Pancreas (tissue), 10 donors: ENCODE data around the gene RFX3. TPM values are rescaled to one million over a fixed set of nuclear protein-coding genes. Genes with fewer than 3 reads are reported as not detected.
A peak's percentile ranks its signal among the peaks of the same experiment; 100 is the strongest.

Source experiments
- ATAC-seq, 4 donors: fragments of 200-7000 bp; cut with Tn5 transposase; one replicate each; pipeline versions ENCODE4 v1.8.0 to v1.9.1; 2020; ENCODE audit warnings: mild to moderate bottlenecking in 4 of 4, moderate library complexity in 4 of 4
- DNase-seq, 6 donors: peaks; one replicate each; pipeline ENCODE4 v3.0.0-alpha.2; 2020
- FAIRE-seq: peaks from 2 replicates; lab custom pipeline; 2012; peaks lifted over from hg19 to GRCh38; lab: Jason Lieb, UNC
- H3K27ac ChIP-seq, 4 donors: fragments of 200-600 bp; sonication (generic); 1 replicate in 3 of 4; 2 replicates in 1 of 4; pipeline versions ENCODE4 v1.5.0 to v1.8.0; 2020
- H3K27me3 ChIP-seq, 4 donors: fragments of 200-600 bp; one replicate each; pipeline ENCODE4 v1.8.0; 2021
- H3K36me3 ChIP-seq, 3 donors: fragments of 200-600 bp; sonication (generic) in 1 of 3; one replicate each; pipeline versions ENCODE4 v1.5.0 to v1.8.0; 2020 to 2021
- H3K4me1 ChIP-seq, 3 donors: fragments of 200-600 bp; one replicate each; pipeline ENCODE4 v1.8.0; 2021
- H3K4me3 ChIP-seq, 4 donors: fragments of 200-600 bp; sonication (generic) in 2 of 4; one replicate each; pipeline versions ENCODE4 v1.5.0 to v1.8.0; 2020 to 2021
- H3K9me3 ChIP-seq, 4 donors: fragments of 200-600 bp; one replicate each; pipeline ENCODE4 v1.8.0; 2021
- WGBS, 2 donors: extraction: QIAGEN DNeasy Blood & Tissue Kit; methylation state at CpG; one replicate each; pipeline ENCODE4 v1.1.7; 2013; 5-methylcytosine and 5-hydroxymethylcytosine counted together
- intact Hi-C, 3 donors: fragments of 100-400 bp; cut with DNase I; formaldehyde crosslinking; loops; one replicate each; pipeline versions ENCODE4 v1.11.1 to v1.14.2; 2022
- polyA plus RNA-seq, 2 donors: library from polyadenylated mRNA; stranded (reverse); fragments of 200-250 nt; gene quantifications; one replicate each; pipeline ENCODE4 v1.2.3, GENCODE V29; 2013
- total RNA-seq, 6 donors: library from RNA; stranded (reverse); fragmentation: NEBNext Ultra II Directional in 4 of 6; extraction: Animal tissue kit (Norgen Biotek cat#: 25700) in 4 of 6; gene quantifications; one replicate each; pipeline versions ENCODE4 v1.2.1 to v1.2.4, GENCODE V29; 2021 to 2023
- TF ChIP-seq, protein P1 (sequence below), 4 donors: fragments of 200-600 bp; sonication (generic) in 3 of 4; IDR thresholded peaks; one replicate each; pipeline versions ENCODE4 v1.5.0 to v1.8.0; 2021; ENCODE audit warnings: antibody characterized with exemption in 4 of 4
- donor health status: healthy with polysubstance abuse.
- donor health status: DM: no; HTN: no; CAD: no; lungs with moderate emphysema.
- donor health status: DM: no; HTN: no; CAD: no.
- donor health status: control.
- donor health status: control.
- donor health status: Bipolar disorder and iron deficiency.
- donor health status: DM: yes; HTN: yes; CAD: no.
- donor health status: DM: no; HTN: no; CAD: no.
- donor health status: DM: no; HTN: no; CAD: no.
- donor health status: DM: yes; HTN: yes; CAD: no.

RFX3 gene
- total and polyA plus RNA-seq, 8 donors: 1.2 to 12.2 (median 5.0) TPM

DNA sequence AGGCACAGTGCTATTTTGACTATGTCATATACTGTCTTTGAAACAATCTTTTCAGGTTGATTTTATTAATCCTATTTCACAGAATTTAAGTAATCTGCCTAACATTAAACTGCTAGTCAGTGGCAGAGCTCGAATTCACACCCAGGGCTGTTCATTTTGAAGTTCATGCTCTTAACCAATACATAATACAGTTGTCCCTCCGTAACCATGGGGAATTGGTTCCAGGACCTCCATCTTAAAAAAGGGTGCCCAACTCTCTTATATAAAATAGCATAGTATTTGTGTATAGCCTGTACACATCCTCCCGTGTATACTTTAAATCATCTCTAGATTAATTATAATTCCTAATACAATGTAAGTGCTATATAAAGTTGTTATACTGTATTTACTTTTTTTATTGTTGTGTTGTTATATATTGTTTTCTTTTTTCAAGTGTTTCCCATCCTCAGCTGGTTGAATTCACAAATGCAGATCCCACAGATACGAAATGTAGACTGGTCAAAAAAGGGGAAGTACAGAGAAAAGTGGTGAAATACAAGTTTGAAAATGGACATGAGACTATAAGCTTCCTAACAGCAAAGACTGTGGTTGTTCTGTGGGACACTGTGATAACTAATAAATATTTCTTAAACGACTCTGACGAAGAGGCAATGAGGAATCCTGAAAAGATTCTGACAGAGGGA is 18.3 kb downstream of the RFX3 start:
- no peak for DNase-seq
- H3K4me3 ChIP-seq: no peak overlapping the region
- peak; percentile 5 for FAIRE-seq
- WGBS, 2 donors: 84 to 89% methylated on average over 6 of the region's 6 CpGs
- intact Hi-C loops: no loop called here
- peaks cover 0 to 8% (median 6%) of the 10 kb centered on the region in 3 donors for H3K4me1 ChIP-seq
- H3K27ac ChIP-seq: peak overlapping the region in 3 of 4 donors; percentile 6 to 34 (median 15)
- ATAC-seq: peak in 3 of 4 donors; percentile 12 to 63 (median 49)
- no peaks in the 10 kb centered on the region for H3K36me3 ChIP-seq
- no peaks in the 10 kb centered on the region for H3K27me3 ChIP-seq
- TF ChIP-seq, protein P1, sequence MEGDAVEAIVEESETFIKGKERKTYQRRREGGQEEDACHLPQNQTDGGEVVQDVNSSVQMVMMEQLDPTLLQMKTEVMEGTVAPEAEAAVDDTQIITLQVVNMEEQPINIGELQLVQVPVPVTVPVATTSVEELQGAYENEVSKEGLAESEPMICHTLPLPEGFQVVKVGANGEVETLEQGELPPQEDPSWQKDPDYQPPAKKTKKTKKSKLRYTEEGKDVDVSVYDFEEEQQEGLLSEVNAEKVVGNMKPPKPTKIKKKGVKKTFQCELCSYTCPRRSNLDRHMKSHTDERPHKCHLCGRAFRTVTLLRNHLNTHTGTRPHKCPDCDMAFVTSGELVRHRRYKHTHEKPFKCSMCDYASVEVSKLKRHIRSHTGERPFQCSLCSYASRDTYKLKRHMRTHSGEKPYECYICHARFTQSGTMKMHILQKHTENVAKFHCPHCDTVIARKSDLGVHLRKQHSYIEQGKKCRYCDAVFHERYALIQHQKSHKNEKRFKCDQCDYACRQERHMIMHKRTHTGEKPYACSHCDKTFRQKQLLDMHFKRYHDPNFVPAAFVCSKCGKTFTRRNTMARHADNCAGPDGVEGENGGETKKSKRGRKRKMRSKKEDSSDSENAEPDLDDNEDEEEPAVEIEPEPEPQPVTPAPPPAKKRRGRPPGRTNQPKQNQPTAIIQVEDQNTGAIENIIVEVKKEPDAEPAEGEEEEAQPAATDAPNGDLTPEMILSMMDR (IDR thresholded peaks at IDR 0.05): no peak
- no peaks in the 10 kb centered on the region for H3K9me3 ChIP-seq

DNA sequence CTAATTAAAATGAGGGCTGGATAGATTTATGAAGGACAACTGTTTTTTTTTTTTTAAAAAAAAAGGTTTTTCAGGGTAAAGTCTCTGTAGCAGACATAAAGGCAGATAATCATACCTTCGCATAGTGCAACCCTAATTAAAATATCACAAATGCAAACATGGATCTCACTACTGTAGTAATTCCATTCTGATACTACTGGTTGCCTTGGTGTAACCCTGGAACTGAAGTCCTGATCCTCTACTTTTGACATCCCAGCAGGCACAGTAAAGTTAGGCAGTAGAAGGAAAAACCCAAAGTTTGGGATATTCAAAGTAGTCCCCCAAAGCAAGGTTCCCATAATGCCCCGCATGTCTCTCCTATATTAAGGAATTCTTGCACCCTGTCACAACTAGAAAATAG is 19.6 kb downstream of the RFX3 start:
- ATAC-seq (no peak), FAIRE-seq (no peak), DNase-seq (no peak)
- H3K9me3 ChIP-seq: no peaks in the 10 kb centered on the region
- WGBS, 2 donors: 91 to 93% methylated on average over 2 of the region's 2 CpGs
- peaks cover 0 to 6% (median 6%) of the 10 kb centered on the region in 3 donors for H3K4me1 ChIP-seq
- TF ChIP-seq, protein P1 (IDR thresholded peaks at IDR 0.05): no peak
- intact Hi-C loops: no loop called here
- H3K4me3 ChIP-seq: no peak overlapping the region
- no peaks in the 10 kb centered on the region for H3K27me3 ChIP-seq
- no peaks in the 10 kb centered on the region for H3K36me3 ChIP-seq
- no peak overlapping the region for H3K27ac ChIP-seq

DNA sequence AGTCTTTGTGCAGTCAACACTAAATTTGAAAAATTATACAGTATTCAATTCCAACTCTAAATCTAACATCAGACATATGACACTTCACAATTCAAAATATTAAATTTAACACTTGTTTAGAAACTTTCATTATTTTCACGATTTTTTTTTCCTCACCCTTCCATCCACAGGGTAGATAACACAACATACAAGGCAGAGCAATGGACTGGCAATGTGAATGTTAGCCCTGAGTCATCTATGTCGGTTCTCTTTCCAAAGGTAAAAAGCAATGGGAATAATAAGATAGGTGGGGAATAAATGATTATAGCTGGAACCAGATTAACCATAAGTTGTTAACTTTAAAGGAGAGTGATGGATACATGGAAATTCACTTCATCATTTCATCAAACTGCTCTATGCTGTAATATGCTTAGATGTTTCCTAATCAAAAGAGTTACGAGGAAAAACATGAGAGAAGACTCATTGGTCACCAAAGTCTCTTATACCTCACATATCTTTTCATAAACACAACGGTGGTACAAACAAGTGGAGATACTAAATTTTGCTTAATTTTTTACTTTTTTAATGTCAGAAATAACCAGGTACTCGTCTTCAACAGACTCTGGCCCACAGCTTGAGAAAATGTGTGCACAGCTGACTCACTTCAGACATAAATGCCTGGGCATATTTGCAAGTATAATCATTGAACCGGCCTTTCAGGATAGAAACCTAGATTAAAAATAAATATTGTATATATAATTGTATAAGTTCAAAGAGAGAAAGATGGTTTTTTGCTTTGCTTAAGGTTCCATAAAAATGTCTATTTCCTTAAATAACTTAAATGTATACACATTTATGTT is 23.0 kb downstream of the RFX3 start:
- FAIRE-seq: peak; percentile 47
- WGBS, 2 donors: 72 to 77% methylated on average over 6 of the region's 6 CpGs
- TF ChIP-seq, protein P1 (IDR thresholded peaks at IDR 0.05): no peak

DNA sequence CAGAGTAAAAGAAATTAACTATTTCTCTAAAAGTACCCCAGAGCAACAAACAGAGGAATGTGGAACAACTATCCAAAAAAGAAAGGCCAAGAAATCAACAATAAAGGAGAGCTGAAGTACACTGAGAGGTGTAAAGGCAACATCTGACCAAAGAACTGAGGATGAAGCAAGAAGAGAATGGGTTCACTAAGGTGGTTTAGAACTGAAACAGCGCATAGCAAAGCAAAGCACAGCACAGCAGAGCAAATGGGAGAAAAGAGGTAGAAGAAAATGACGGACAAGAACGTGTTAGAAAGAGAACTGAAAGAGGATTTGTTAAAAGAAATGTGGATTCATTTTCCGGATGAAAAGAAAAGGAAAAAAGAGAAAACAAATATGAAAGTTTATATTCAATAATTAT is 25.8 kb downstream of the RFX3 start:
- TF ChIP-seq, protein P1 (IDR thresholded peaks at IDR 0.05): no peak
- intact Hi-C loops: no loop called here
- no peak for DNase-seq
- ATAC-seq: no peak
- H3K27ac ChIP-seq: no peak overlapping the region
- H3K9me3 ChIP-seq: no peaks in the 10 kb centered on the region
- no peaks in the 10 kb centered on the region for H3K36me3 ChIP-seq
- FAIRE-seq: no peak
- 92 to 94% methylated on average over 4 of the region's 4 CpGs for WGBS, 2 donors
- H3K4me3 ChIP-seq: no peak overlapping the region
- peaks cover 0 to 3% (median 0%) of the 10 kb centered on the region in 3 donors for H3K4me1 ChIP-seq
- H3K27me3 ChIP-seq: no peaks in the 10 kb centered on the region

More for the DNA sequence above, 23.0 kb downstream of the RFX3 start:
- intact Hi-C loops: no loop called here
- no peak overlapping the region for H3K27ac ChIP-seq
- H3K36me3 ChIP-seq: no peaks in the 10 kb centered on the region
- H3K4me3 ChIP-seq: no peak overlapping the region
- H3K9me3 ChIP-seq: no peaks in the 10 kb centered on the region
- peaks cover 0 to 3% (median 2%) of the 10 kb centered on the region in 3 donors for H3K4me1 ChIP-seq
- no peaks in the 10 kb centered on the region for H3K27me3 ChIP-seq
- DNase-seq (no peak), ATAC-seq (peak in 1 of 4 donors; percentile 41)
